ENCODE data around the gene ATP11A. TPM values are rescaled to one million over a fixed set of nuclear protein-coding genes. Genes with fewer than 3 reads are reported as not detected.

The ATP11A gene
- total RNA-seq, 1 experiment from 2014 or later = 8.7 TPM

DNA sequence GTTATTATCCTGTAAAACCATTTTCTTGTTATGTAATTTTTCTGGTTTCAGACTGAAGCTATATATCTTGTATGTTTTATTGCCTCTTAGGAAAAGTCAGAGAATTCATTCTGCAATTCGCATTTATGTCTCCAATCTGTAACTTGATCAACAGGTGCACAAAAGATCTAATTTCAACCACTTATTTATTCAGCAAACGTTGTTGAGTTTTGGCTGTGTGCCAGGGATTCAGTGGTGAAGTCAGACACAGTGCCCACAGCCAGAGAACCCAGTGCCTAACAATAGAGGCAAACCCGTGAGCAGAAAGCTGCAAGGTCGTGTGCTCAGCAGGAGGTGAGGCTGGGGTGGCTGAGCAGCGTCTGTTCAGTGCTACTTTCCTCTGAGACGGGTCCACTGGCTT lies 159.7 kb downstream of the ATP11A start:
- Histone ChIP-seq H4K20me1 (ENCODE audit: low read length) (no peaks in the 10 kb centered on the region), H3K9me2 (replicated peaks; ENCODE audit: low read length) (no peaks in the 10 kb centered on the region), H3K4me2 (ENCODE audit: low read length) (no peak overlapping the region), H3K9ac (ENCODE audit: low read length) (no peak overlapping the region), H3K27me3 (ENCODE audit: low read length) (no peaks in the 10 kb centered on the region), H3K79me2 (ENCODE audit: low read length) (no peaks in the 10 kb centered on the region), H3K27ac (ENCODE audit: low read length) (no peak overlapping the region), H2AFZ (ENCODE audit: low read length) (no peak overlapping the region), H3K4me1 (ENCODE audit: insufficient read depth, low read length) (no peaks in the 10 kb centered on the region), H3K9me3 (ENCODE audit: low read length) (peaks cover 6% of the 10 kb centered on the region; the same call in 1 of the 2 replicates), H3K4me3 (ENCODE audit: low read length) (no peak overlapping the region), H3K36me3 (ENCODE audit: low read depth, low read length) (peaks cover 10% of the 10 kb centered on the region; the same call in 1 of the 2 replicates), H3F3A (ENCODE audit: low read length, unreplicated experiment) (no peaks in the 10 kb centered on the region)
- no TSS peak for BruUV-seq (replicated peaks)
- TF ChIP-seq EZH2phosphoT487 (IDR thresholded peaks at IDR 0.05; ENCODE audit: borderline replicate concordance, low read length) = no peak
- TF ChIP-seq, protein P1, sequence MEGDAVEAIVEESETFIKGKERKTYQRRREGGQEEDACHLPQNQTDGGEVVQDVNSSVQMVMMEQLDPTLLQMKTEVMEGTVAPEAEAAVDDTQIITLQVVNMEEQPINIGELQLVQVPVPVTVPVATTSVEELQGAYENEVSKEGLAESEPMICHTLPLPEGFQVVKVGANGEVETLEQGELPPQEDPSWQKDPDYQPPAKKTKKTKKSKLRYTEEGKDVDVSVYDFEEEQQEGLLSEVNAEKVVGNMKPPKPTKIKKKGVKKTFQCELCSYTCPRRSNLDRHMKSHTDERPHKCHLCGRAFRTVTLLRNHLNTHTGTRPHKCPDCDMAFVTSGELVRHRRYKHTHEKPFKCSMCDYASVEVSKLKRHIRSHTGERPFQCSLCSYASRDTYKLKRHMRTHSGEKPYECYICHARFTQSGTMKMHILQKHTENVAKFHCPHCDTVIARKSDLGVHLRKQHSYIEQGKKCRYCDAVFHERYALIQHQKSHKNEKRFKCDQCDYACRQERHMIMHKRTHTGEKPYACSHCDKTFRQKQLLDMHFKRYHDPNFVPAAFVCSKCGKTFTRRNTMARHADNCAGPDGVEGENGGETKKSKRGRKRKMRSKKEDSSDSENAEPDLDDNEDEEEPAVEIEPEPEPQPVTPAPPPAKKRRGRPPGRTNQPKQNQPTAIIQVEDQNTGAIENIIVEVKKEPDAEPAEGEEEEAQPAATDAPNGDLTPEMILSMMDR (conservative IDR thresholded peaks at IDR 0.05; ENCODE audit: low read depth, low read length) = no peak
- no peak for TF ChIP-seq EZH2 (IDR thresholded peaks at IDR 0.05; ENCODE audit: low read length, unreplicated experiment)
- ATAC-seq = peak; percentile 50
- intact Hi-C loops (cut with micrococcal nuclease) = no loop called here
- ChIA-PET POLR2A (ENCODE audit: unreplicated experiment) (no interaction called here), CTCF (no interaction called here)
- DNase-seq = peak; percentile 43

DNA sequence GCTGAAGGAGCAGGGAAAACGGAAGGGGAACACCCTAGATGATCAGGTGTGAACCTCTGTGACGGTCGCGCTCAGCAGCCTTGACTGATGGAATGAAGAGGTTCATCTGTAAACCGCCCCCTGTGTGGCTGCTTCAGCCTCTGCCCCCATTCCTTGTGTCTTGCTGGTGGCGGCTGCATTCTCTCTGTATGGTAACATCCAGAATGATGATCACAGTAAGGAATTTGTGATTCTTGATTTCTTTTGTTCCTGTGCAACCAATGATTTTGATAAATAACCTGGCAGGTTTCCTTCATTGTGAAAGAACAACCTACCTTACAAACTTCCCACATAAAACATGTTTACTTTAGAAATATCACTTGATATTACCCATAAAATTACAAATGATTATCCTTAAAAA lies 160.4 kb downstream of the ATP11A start:
- ChIA-PET POLR2A (ENCODE audit: unreplicated experiment) (no interaction called here), CTCF (no interaction called here)
- no peak for TF ChIP-seq EZH2phosphoT487 (IDR thresholded peaks at IDR 0.05; ENCODE audit: borderline replicate concordance, low read length)
- TF ChIP-seq EZH2 (IDR thresholded peaks at IDR 0.05; ENCODE audit: low read length, unreplicated experiment) = no peak
- TF ChIP-seq, protein P1 (conservative IDR thresholded peaks at IDR 0.05; ENCODE audit: low read depth, low read length) = no peak
- H3K9ac ChIP-seq (ENCODE audit: low read length) = no peak overlapping the region
- H3K27me3 ChIP-seq (ENCODE audit: low read length) = no peaks in the 10 kb centered on the region
- H3K4me1 ChIP-seq (ENCODE audit: insufficient read depth, low read length) = no peaks in the 10 kb centered on the region
- H3K9me3 ChIP-seq (ENCODE audit: low read length) = peaks cover 6% of the 10 kb centered on the region; the same call in 1 of the 2 replicates
- H3F3A ChIP-seq (ENCODE audit: low read length, unreplicated experiment) = no peaks in the 10 kb centered on the region
- DNase-seq = no peak
- H2AFZ ChIP-seq (ENCODE audit: low read length) = no peak overlapping the region
- no peak overlapping the region for H3K4me2 ChIP-seq (ENCODE audit: low read length)
- intact Hi-C loops (cut with micrococcal nuclease) = no loop called here
- no peak overlapping the region for H3K4me3 ChIP-seq (ENCODE audit: low read length)
- BruUV-seq (replicated peaks) = no TSS peak
- no peak for ATAC-seq
- no peaks in the 10 kb centered on the region for H4K20me1 ChIP-seq (ENCODE audit: low read length)
- peaks cover 10% of the 10 kb centered on the region; the same call in 1 of the 2 replicates for H3K36me3 ChIP-seq (ENCODE audit: low read depth, low read length)
- no peak overlapping the region for H3K27ac ChIP-seq (ENCODE audit: low read length)
- H3K9me2 ChIP-seq (replicated peaks; ENCODE audit: low read length) = no peaks in the 10 kb centered on the region
- no peaks in the 10 kb centered on the region for H3K79me2 ChIP-seq (ENCODE audit: low read length)

DNA sequence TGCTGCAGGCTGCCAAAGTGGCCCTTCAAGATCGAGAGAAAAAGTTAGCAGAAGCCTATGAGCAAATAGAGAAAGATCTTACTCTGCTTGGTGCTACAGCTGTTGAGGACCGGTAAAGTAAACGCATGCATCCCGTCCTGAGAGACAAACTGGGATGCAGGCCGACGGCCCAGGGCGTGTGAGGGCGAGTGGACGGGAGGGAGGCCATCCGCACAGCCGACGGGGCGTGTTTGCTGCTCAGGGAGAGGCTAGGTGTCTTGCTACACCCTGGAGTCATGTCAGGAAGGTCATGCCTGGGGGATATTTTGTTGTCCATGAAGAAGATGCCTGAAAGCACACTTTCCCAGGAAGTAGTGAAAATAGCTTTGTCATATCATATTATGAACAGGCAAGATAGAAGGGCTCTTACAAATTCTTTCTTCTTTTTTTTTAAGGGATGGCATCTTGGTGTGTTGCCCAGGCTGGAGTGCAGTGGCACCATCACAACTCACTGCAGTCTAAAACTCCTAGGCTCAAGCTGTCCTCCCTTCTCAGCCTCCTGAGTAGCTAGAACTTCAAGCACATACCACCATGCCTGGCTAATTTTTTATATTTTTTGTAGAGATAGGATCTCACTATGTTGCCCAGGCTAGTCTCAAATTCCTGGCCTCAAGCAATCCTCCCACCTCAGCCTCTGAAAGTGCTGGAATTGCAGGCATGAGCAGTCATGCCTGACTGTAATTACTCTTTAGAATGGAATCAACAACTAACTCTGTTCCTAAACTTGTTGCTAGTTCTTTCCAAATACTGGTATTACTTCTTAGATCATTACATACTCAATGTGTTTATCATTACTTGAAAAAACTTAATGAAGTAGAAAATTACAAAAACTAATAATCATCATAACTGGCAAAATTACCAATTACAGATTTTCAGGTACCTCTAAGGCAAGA lies 161.5 kb downstream of the ATP11A start:
- no peak for DNase-seq
- CTCF ChIA-PET = no interaction called here
- Histone ChIP-seq H3F3A (ENCODE audit: low read length, unreplicated experiment) (no peaks in the 10 kb centered on the region), H4K20me1 (ENCODE audit: low read length) (no peaks in the 10 kb centered on the region), H3K9me3 (ENCODE audit: low read length) (peaks cover 6% of the 10 kb centered on the region; the same call in 1 of the 2 replicates), H3K27ac (ENCODE audit: low read length) (no peak overlapping the region), H3K4me2 (ENCODE audit: low read length) (no peak overlapping the region), H3K4me3 (ENCODE audit: low read length) (no peak overlapping the region), H2AFZ (ENCODE audit: low read length) (no peak overlapping the region), H3K9ac (ENCODE audit: low read length) (no peak overlapping the region), H3K79me2 (ENCODE audit: low read length) (no peaks in the 10 kb centered on the region), H3K9me2 (replicated peaks; ENCODE audit: low read length) (no peaks in the 10 kb centered on the region), H3K36me3 (ENCODE audit: low read depth, low read length) (peaks cover 10% of the 10 kb centered on the region; the same call in 1 of the 2 replicates), H3K4me1 (ENCODE audit: insufficient read depth, low read length) (no peaks in the 10 kb centered on the region), H3K27me3 (ENCODE audit: low read length) (no peaks in the 10 kb centered on the region)
- POLR2A ChIA-PET (ENCODE audit: unreplicated experiment) = no interaction called here
- no TSS peak for BruUV-seq (replicated peaks)
- ATAC-seq = no peak
- intact Hi-C loops (cut with micrococcal nuclease) = no loop called here
- TF ChIP-seq EZH2 (IDR thresholded peaks at IDR 0.05; ENCODE audit: low read length, unreplicated experiment) (no peak), EZH2phosphoT487 (IDR thresholded peaks at IDR 0.05; ENCODE audit: borderline replicate concordance, low read length) (no peak)
- TF ChIP-seq, protein P1 (conservative IDR thresholded peaks at IDR 0.05; ENCODE audit: low read depth, low read length) = no peak
